DMS114 treated with DMSO at 0.1 percent for 48 hours (cell line): ENCODE data around the gene RNF169.
"Not testable (repeated sequence)": the region's sequence is repeated elsewhere in the genome, so short reads cannot be mapped to it uniquely, and the experiment has no call there.

Experiments
- DNase-seq: peaks from one replicate; lab custom pipeline; 2025; ENCODE audit not compliant: unreplicated experiment; lab: John Stamatoyannopoulos, UW

RNF169 gene

DNA sequence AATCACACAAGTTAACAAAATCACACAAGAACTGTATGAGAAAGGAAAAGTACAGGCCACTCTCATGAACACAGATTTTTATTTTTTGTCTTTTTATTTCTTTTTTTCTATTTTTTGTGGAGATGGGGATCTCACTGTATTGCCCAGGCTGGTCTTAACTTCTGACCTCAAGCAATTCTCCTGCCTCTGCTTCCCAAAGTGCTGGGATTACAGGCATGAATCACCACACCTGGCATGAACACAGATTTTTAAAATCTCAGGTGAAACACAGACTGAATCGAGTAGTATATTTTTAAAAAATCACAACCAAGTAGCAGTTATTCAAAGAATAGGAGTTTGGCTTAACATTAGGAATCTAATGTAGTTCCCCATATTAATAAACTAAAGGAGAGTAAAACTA, 18.3 kb downstream of the RNF169 start:
- DNase-seq, result no peak

DNA sequence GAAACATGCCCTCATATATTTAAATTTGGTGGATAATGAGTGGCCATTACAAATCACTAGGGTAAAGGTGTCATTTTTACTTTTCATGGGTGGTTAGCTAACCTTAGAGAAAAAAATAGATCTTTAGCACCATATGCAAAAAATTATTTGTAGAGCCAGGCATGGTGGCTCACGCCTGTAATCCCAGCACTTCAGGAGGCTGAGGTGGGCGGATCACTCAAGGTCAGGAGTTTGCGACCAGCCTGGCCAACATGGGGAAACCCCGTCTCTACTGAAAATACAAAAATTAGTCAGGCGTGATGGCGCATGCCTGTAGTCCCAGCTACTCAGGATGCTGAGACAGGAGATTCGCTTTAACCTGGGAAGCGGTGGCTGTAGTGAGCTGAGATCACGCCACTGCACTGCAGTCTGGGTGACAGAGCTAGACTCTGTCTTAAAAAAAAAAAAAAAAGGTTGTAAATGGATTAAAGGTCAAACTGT, 19.6 kb downstream of the RNF169 start:
- DNase-seq, result not testable (repeated sequence)

DNA sequence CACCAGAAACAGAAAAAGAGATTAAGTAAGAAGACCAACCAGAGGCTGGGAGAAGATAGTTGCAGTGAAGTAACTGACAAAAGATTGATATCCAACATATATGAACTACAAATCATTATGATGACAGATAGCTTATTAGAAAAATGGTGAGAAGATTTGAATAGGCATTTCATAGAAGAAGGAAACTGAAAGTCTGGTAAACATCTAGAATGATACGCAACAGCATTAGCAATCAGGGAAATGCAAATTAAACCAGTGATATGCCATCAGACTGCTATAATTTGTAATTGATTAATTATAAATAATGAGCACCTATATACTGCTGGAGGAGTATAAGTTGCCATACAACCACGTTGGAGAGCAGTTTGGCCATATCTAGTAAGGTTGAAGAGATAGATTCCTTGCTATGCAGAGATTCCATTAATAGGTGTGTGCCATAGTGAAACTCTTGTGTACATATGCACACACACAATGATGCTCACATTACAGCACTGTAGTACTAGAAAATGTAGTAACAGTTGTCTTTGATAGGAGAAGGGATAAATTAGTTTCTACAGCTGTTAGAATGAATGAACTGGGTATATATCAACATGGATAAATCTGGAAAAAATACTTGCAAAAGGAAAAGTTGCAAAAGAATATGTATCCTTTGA, 20.5 kb downstream of the RNF169 start:
- no peak for DNase-seq

DNA sequence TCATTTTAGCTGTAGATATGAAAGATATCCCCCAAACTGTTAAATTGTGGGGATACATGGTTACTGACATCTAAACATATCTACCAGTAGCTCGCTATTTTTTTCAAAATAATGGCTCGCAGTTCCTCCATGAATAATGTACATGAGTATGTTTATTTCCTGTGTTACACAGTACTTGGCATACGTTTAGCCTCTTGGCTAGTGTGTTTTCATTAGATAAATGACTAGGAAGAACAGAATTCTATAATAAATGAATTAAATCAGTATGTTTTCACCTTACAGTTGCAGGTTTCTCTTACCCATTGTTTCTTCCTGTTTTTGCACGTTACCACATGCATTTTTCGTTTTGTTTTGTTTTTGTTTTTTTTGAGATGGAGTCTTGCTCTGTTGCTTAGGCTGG, 21.8 kb downstream of the RNF169 start:
- no peak for DNase-seq

DNA sequence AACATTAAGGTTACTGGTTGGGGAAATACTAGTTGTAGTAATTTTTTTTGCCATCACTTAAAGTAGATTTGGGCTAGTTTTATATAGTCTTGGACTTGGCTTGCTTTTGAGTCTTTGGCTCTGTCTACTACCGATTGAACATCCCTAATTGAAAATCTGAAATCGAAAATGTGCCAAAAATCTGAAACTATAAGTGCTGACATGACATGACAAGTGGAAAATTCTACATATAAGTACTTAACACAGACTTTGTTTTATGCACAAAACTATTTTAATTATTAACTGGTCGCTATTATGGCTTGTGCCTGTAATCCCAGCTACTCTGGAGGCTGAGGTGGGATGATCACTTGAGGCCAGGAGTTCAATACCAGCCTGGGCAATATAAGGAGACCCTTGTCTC, 22.5 kb downstream of the RNF169 start:
- DNase-seq, result no peak

DNA sequence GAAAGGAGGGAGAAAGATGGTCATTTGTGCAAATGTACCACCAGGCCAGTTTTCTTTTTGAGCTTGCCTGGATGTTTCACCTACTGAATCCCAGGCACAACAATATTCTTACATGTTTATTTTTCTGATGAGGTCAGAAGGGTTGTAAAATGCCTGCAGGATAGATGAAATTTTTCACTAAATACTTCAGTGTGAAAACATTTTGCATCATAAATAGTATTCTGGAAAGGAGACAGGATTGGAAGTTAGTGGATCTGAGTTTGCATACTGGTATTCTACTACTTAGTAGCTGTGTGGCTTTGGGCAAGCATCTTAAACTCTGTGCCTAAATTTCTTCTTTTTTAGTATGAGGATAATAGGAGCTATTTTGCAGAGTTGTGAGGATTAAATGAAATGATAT, 24.8 kb downstream of the RNF169 start:
- DNase-seq, result no peak

DNA sequence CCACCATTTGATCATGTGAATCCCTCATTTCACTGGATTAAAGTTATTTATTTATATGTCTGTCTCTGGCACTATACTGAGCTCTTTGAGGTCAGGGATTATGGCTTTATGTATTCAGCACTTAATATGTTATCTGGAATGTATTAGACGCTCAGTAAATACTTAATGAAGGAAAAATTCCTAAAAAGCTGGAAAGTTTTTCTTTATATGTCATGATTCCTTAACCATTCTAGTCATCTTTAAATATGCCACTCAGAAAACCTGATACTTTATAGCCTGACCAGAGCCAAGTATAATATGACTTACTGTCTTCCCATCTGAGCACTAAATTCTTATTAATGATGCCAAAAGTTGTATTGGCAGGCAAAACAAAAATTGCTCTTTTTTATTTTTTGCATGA, 27.1 kb downstream of the RNF169 start:
- no peak for DNase-seq

DNA sequence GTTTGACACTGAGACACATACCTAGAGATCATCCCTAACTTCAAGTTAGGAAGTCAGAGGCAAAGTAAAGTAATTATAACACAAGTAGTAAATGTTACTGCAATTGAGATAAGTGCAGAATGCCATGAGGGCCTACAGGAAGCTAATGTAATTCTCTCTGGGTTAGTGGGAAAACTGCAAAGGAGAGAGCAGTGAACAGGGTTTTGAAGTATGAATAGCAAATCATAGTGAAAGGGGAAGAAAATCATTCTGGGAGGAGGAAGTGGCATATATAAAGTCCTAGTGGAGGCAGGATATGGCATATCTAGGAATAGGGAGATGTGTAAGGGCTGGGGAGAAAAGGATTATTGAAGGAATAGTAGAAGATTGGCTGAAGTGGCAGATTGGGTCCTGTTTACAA, 27.9 kb downstream of the RNF169 start:
- DNase-seq, result no peak

DNA sequence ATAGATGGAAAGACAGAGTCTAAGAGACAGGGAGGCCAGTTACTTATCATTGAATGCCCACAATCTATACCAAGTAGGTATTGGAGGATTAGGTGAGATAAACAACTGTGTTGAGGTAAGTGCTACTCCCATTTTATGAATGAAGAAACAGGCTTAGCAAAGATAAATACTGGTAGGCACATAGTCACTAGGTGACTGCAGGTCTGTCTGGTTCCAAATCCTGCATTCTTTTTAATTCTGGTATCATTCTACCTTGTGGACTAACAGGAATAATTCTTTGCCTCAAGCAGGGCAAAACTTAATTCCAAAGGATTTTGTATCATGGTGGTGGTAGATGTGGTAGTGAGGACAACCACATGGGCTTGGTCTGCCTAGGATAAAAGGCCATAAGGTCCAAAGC, 28.4 kb downstream of the RNF169 start:
- DNase-seq, result no peak

DNA sequence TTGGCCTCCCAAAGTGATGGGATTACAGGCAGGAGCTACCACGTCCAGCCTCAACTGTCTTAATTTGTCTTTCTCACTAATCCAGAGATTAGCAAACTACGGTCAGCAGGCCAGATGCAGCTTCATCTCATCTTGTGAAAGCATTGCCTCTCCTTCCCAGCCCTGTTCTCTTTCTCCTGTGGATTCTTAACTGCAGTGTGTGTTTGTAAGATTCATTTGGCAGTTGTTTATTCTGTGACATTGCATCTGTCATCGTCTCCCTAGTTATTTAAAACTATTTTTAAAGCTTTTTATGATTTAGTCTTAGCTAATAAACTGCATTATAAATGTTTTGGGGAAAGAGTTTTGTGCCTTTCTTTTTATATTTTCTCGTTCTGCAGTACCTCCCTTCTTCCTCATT, 29.2 kb downstream of the RNF169 start:
- DNase-seq, result no peak

DNA sequence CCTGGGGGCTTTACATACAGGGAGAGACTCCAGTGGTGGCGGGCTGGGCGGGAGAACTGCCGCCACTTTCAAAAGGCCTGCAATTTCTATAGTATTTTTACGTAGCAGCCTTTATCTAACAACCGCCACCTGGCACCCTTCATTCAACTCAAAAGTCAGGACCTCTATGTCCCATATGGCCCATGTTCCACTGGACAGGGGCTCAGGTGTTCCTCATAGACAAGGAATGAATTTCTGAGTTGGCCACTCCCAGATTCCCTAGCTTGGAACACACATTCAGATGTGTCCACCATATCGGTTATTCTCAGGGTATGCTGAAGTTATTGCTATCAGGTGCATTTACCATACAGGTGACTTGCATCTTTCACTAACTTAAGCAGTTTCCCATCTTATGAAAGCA, 29.9 kb downstream of the RNF169 start:
- DNase-seq, result no peak

DNA sequence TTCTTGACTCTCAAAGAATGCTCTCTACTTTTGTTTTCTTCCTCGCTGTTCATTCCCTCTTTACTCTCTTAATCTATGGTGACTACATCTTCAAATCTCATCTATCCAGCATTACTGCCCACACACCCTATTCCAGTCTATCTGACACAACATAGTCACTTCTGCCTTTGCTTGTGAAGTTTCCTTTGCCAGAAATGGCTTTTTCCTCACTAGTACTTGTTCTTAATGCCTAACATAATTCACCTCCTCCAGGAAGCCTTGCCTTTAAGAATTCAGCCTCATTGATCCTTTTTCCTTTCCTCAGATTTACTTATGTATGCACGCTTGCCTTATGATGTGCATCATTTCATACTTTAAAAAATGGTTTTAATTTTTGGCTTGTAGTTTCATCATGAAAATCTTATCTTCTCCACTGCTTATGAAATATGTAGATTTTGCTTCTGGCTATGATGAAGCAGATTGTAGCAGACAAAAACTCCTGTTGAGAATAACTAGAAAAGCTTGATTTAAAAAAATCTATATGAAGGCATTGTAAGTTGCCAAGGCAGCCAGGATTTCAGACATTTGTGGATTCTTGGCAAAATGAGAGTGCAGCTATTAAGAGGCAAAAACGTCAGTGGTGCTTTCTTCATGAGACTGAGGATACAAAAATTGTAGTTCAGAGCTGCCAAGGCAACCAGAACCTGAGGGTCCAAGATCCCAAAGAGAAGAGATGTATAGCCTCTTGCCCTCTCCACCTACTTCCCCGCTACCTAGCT, 31.8 kb downstream of the RNF169 start:
- DNase-seq, result no peak

DNA sequence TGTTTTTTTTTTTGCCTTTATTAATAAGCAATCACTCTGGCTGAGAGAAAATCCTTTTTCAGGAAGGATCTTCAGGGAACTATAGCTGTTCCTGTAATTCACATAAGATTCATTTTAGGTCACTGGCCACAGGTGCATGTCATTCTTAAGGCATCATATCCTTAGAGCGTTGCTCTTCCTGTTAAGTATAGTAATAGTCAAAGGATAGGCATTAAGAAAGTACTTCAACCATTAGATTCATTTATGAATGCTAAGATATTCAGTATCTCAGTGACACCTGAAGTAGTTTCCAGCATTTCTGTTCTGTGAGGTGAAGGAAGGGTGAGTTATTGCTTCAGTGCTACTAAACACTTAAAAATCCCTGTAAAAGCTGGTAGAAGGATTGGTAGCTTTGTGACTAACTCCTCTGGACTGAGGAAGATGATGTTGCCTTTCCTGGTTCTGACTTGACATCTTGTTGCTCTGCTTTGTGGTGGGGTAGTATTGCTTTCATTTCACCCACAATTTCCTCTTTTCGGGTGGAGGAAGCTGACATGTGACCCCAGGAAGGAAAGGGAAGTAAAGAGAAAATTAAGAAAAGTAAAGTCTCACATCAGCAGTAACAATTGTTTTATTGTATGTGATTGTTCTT, 34.7 kb downstream of the RNF169 start:
- no peak for DNase-seq

DNA sequence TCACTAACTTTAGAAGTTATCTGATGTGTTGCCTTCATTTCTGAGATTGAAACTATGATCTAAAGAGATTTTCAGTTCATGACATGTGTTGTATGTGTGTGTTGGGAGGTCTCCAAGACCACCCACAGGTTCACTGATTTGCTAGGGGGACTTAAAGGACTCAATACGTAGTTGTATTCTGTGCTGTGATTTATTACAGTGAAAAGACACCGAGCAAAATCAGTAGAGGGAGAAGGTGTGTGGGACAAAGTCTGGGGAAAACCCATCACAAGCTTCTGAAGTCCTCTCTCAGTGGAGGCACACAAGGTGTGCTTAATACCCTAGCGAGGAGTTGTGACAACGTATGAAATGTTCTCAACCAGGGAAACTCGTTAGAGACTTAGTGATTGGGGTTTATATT, 35.6 kb downstream of the RNF169 start:
- no peak for DNase-seq

DNA sequence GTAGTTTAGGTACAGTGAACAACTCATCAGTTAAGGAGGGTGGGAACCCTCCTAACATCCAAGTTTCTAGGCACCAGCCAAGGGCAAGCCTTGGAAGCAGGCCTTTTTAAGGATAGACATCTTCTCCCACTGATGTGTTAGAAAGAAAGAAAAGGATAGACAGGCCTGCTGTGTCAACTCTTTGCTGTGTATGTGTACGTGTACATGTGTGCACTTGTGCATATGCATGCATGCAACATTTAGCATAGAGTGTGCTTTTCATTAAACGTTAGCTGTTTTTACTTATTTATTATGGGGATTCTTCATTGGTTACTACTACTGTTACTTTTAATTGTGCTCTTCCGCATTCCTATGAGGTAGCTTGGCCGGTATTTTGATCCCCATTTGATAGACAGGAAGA, 36.1 kb downstream of the RNF169 start:
- no peak for DNase-seq

DNA sequence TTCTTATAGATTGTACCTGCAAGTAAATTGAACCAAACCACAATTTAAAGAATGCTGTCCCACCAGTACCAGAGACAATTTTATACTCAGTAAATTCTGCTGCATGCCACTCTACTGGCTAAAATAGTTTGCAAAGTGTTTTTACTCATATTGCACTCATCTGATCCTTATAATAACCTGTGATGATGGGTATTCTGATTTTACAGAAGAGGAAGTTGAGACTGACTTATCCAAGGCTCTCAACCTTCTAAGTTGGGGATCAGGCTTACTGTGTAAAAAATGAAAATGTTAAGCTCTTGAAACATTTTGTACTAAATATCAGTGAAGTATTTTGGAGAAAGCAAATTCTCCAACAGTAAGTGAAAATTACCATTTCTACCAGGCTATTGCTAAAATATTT, 37.9 kb downstream of the RNF169 start:
- no peak for DNase-seq

DNA sequence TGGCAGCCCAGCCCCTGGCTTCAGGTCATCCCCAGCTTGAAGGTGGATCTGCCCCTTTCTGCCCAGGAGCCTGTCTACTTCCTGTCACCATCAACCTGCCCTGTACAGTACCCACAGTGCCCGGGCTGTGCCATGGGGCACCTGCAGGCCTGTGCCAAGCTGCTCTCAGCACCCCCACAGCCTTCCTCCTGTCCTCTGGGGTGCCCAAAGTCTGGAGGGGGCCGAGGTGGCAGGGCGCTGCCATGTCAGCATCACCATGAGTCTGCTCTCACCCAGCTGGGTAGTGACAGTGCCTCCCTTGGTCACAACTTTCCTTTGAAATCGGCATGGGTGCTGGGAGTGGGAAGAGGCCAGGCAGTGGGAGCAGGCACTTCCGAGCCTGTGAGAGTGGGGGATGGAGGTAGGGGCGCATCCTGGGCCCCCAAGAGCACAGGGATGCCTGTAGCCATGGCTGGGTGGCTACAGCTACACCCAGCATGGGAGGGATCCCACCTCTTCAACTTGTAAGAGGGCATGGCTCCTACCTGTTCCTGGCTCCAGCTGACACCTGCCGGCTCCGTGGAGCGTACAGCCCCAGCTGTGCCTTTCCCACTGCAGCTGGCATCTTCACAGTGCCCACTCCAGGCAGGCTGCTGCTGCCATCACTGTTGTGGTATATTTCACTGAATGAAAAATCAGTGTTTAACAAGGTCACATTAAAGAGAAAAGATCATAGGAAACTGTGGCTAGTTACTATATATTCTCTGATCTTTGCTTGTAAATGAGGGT, 42.9 kb downstream of the RNF169 start:
- DNase-seq, result no peak

DNA sequence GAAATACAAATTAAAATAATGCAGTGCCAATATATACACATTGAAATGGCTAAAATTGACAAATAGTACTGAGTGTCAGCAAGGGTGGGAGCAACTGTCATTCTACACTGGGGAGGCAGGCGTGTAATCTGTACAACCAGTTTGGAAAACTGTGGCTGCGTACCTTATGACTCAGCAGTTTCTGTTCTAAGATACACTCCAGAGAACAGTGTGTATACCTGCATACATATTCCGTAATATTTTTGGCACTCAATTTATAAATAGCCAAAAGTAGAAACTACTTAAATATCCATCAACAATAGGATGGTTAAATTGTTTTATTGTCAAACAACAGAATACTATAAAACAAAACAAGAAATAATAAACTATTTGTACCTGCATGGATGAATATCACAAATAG, 57.6 kb downstream of the RNF169 start:
- no peak for DNase-seq

DNA sequence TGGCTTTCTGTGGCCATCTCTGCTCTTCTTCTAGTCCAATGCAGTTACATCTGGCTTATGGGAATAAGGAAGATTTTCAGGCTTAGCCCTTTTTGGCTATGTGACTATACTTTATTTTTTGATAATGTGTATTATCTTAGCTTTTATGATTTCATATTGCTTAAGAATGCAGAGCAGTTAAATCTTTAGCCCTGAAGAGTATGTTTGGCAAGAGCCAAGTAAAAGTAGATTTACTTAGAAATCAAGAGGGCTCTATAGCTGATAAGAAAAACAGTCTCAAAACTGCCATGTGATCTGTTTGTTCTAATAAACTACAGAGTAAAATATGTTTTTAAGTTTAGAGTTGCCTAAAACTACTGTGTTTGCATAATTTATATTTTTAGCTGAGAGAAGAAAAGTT, 61.2 kb downstream of the RNF169 start:
- DNase-seq, result no peak

DNA sequence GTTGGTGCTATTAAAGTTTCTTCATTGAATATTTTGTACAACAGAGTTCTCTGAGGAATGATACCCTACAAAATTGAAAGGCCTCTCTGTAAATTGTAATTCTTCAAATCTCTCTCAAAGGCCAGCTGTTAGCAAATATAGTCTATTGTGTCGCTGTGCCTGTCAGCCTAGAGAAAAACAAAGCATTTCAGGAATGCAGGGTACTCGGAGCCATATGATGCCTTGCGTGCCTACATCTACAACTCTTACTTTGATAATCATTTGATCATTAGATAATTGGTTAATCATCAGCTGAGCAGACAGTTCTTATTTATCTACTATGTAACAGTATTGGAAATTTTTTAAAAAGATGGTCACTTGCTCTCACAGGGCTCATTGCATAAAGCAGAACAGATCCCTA, 67.3 kb downstream of the RNF169 start:
- DNase-seq, result no peak

DNA sequence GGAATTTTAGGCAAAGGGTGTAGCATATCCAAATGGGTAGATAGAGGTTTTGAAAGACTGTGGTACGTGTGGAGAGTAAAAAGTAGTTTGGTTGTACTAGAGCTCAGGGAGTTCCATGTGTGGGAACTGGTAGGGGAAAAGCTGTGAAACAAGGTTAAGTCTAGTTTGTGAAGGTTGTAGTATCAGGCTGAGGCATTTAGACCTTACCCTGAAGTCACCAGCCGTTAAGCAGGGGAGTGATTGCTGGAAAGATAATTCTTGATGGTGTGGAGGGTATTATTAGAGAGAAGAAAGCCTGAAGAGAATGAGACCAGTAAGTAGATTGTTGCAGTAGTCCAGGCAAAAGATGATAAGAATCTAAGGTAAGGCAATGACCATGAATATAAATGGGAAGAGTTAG, 68.0 kb downstream of the RNF169 start:
- no peak for DNase-seq
